OCI-LY1 (cell line): ENCODE data around the gene ZNF438.

Source experiments
- H2AFZ ChIP-seq: fragments of 200-600 bp; sonication (generic), shearing (Covaris generic); 2 replicates; pipeline ENCODE4 v1.6.0; 2014; ENCODE audit warnings: antibody characterized with exemption, mild to moderate bottlenecking, low read length
- H3F3A ChIP-seq: fragments of 200-600 bp; sonication (generic), shearing (Covaris generic); 2 replicates; pipeline ENCODE4 v1.6.0; 2014; ENCODE audit warnings: mild to moderate bottlenecking, antibody characterized with exemption, low read length, moderate library complexity; ENCODE audit not compliant: insufficient read depth
- H3K27ac ChIP-seq: fragments of 200-600 bp; sonication (generic); 2 replicates; pipeline ENCODE4 v1.5.1; 2014; ENCODE audit warnings: low read length, mixed run types, mild to moderate bottlenecking, low read depth; ENCODE audit not compliant: poor library complexity, severe bottlenecking
- H3K27me3 ChIP-seq: fragments of 200-600 bp; sonication (generic); 2 replicates; pipeline ENCODE4 v1.6.0; 2014; ENCODE audit warnings: antibody characterized with exemption, mild to moderate bottlenecking, low read length, moderate library complexity; ENCODE audit not compliant: insufficient read depth
- H3K36me3 ChIP-seq: fragments of 200-600 bp; sonication (generic); 2 replicates; pipeline ENCODE4 v1.6.1; 2014; ENCODE audit warnings: mild to moderate bottlenecking, antibody characterized with exemption, low read length, moderate library complexity, mixed read lengths; ENCODE audit not compliant: insufficient read depth
- H3K4me1 ChIP-seq: fragments of 200-600 bp; sonication (generic); 2 replicates; pipeline ENCODE4 v1.5.1; 2014; ENCODE audit warnings: mild to moderate bottlenecking, low read length, moderate library complexity; ENCODE audit not compliant: insufficient read depth, severe bottlenecking
- H3K4me2 ChIP-seq: fragments of 200-600 bp; sonication (generic), shearing (Covaris generic); 2 replicates; pipeline ENCODE4 v1.6.1; 2014; ENCODE audit warnings: low read length
- H3K4me3 ChIP-seq: fragments of 200-600 bp; sonication (generic); 2 replicates; pipeline ENCODE4 v1.5.1; 2014; ENCODE audit warnings: low read length, low read depth, mild to moderate bottlenecking, mixed read lengths; ENCODE audit not compliant: poor library complexity, severe bottlenecking
- H3K79me2 ChIP-seq: fragments of 200-600 bp; shearing (Covaris generic); 2 replicates; pipeline ENCODE4 v1.6.1; 2016; ENCODE audit warnings: mixed run types, low read length, mixed read lengths; ENCODE audit not compliant: insufficient read depth
- H3K9ac ChIP-seq: fragments of 200-600 bp; sonication (generic), shearing (Covaris generic); 2 replicates; pipeline ENCODE4 v1.6.1; 2014; ENCODE audit warnings: mild to moderate bottlenecking, low read length, mixed read lengths
- H3K9me2 ChIP-seq: fragments of 200-600 bp; sonication (generic), shearing (Covaris generic); 2 replicates; pipeline ENCODE4 v1.6.1; 2014; ENCODE audit warnings: low read depth, mild to moderate bottlenecking, low read length, mixed read lengths
- H3K9me3 ChIP-seq: fragments of 200-600 bp; shearing (Covaris generic); 2 replicates; pipeline ENCODE4 v1.6.1; 2014; ENCODE audit warnings: low read length, mixed read lengths
- H4K20me1 ChIP-seq: fragments of 200-600 bp; sonication (generic), shearing (Covaris generic); 2 replicates; pipeline ENCODE4 v1.6.0; 2016; ENCODE audit warnings: mild to moderate bottlenecking, low read length; ENCODE audit not compliant: insufficient read depth
- EZH2 ChIP-seq: fragments of 200-600 bp; sonication (generic), shearing (Covaris generic); IDR thresholded peaks from 2 replicates; pipeline ENCODE4 v1.8.0; 2017; ENCODE audit warnings: borderline replicate concordance, mixed run types, mild to moderate bottlenecking, antibody characterized with exemption, low read length, moderate library complexity, mixed read lengths
- TF ChIP-seq, protein P1 (sequence below): fragments of 200-600 bp; sonication (generic), shearing (Covaris generic); IDR thresholded peaks from 2 replicates; pipeline ENCODE4 v1.5.1; 2017; ENCODE audit warnings: mild to moderate bottlenecking, antibody characterized with exemption, low read length, moderate library complexity, mixed read lengths

The ZNF438 gene

DNA sequence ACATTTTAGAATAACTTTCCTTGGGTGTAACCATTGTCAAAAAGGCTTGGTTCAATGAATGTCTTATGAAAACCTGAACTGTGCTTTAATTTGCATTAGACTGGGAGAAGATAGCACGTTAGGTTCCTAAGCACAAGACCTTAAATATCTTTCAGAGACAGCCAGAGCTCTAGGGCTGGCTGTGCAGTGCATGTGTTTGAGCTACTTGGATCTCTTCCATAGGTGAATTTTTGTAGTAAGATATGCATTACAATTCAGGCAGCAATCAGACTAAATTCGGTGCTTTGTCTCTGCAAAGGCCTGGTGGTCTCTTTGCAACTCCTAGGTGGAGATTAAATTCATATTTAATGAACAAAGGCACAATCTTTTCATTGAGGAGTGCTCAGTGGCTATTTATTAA lies 192.0 kb downstream of the ZNF438 start:
- Histone ChIP-seq H3K79me2 (no peaks in the 10 kb centered on the region), H3F3A (no peaks in the 10 kb centered on the region), H3K27ac (no peak overlapping the region), H3K27me3 (no peaks in the 10 kb centered on the region), H2AFZ (no peak overlapping the region), H3K4me1 (no peaks in the 10 kb centered on the region), H3K9ac (no peak overlapping the region), H3K9me3 (no peaks in the 10 kb centered on the region), H3K4me2 (no peak overlapping the region), H3K36me3 (no peaks in the 10 kb centered on the region), H4K20me1 (no peaks in the 10 kb centered on the region), H3K9me2 (no peaks in the 10 kb centered on the region), H3K4me3 (no peak overlapping the region)
- TF ChIP-seq, protein P1, sequence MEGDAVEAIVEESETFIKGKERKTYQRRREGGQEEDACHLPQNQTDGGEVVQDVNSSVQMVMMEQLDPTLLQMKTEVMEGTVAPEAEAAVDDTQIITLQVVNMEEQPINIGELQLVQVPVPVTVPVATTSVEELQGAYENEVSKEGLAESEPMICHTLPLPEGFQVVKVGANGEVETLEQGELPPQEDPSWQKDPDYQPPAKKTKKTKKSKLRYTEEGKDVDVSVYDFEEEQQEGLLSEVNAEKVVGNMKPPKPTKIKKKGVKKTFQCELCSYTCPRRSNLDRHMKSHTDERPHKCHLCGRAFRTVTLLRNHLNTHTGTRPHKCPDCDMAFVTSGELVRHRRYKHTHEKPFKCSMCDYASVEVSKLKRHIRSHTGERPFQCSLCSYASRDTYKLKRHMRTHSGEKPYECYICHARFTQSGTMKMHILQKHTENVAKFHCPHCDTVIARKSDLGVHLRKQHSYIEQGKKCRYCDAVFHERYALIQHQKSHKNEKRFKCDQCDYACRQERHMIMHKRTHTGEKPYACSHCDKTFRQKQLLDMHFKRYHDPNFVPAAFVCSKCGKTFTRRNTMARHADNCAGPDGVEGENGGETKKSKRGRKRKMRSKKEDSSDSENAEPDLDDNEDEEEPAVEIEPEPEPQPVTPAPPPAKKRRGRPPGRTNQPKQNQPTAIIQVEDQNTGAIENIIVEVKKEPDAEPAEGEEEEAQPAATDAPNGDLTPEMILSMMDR: no peak
- TF ChIP-seq EZH2: no peak

DNA sequence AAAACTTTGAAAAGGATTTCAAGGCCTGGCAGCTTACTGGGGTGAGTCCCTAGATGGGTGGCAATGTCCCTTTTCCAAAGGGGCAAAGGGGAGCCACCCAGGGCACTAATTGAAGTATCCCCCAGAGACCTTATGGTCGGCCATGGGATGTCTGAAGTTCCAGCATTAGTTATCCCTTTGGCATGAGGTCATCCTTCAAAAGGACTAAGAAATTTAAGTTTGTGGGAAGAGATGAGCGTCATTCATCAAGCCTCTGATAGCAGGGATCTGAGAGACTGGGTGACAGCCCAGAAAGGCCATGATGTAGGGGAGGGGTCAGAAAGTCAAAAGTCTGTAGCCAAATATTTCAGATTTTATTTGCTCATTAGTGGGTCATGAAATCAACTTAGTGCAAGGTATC lies 195.3 kb downstream of the ZNF438 start:
- Histone ChIP-seq H3K4me2 (no peak overlapping the region), H4K20me1 (no peaks in the 10 kb centered on the region), H3K9me3 (no peaks in the 10 kb centered on the region), H3K9me2 (no peaks in the 10 kb centered on the region), H3K79me2 (no peaks in the 10 kb centered on the region), H3K9ac (no peak overlapping the region), H3K4me3 (no peak overlapping the region), H3K4me1 (no peaks in the 10 kb centered on the region), H3F3A (no peaks in the 10 kb centered on the region), H3K27me3 (no peaks in the 10 kb centered on the region), H3K36me3 (no peaks in the 10 kb centered on the region), H3K27ac (no peak overlapping the region), H2AFZ (no peak overlapping the region)
- no peak for TF ChIP-seq EZH2
- TF ChIP-seq, protein P1: no peak

DNA sequence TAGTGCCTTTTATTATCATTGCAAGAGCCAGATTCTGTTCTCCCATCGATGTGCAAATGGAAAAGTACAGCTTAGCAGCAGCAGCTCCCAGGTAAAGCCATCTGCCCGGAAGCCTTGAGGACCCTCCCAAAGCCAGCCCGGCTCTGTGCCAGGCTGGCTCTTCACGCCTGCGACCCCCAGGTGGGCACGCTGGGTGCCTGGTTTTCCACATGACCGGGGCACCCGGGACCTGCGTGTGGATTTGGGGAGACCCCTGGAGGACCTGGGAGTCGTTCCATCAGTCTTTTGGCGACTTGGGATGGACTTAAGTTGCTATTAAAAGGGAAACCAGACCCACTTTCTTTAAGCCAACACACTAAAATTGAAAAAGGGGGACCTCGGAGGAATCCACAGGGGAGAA lies 196.5 kb downstream of the ZNF438 start:
- H3K4me1 ChIP-seq: no peaks in the 10 kb centered on the region
- no peak for TF ChIP-seq EZH2
- TF ChIP-seq, protein P1: no peak
- H3K27ac ChIP-seq: no peak overlapping the region

More for the DNA sequence above, 196.5 kb downstream of the ZNF438 start:
- Histone ChIP-seq H4K20me1 (no peaks in the 10 kb centered on the region), H2AFZ (no peak overlapping the region), H3K27me3 (no peaks in the 10 kb centered on the region), H3K36me3 (no peaks in the 10 kb centered on the region), H3K4me3 (no peak overlapping the region), H3K4me2 (no peak overlapping the region), H3K9me3 (no peaks in the 10 kb centered on the region), H3F3A (no peaks in the 10 kb centered on the region), H3K9ac (no peak overlapping the region), H3K79me2 (no peaks in the 10 kb centered on the region), H3K9me2 (no peaks in the 10 kb centered on the region)
